Peyer's patch (tissue), 4 donors: ENCODE measurements around the gene MNDA. TPM values are rescaled to one million over a fixed set of nuclear protein-coding genes. Genes with fewer than 3 reads are reported as not detected.

ENCODE experiments used
- DNase-seq, 3 donors: peaks; one replicate each; pipeline ENCODE4 v3.0.0-alpha.2; 2017 to 2019
- H3K27ac ChIP-seq, 4 donors: fragments of 200-600 bp; sonication (generic); one replicate each; pipeline ENCODE4 v1.5.1; 2016 to 2019
- H3K27me3 ChIP-seq, 2 donors: fragments of 200-600 bp; sonication (generic); one replicate each; pipeline ENCODE4 v1.5.1; 2019
- H3K36me3 ChIP-seq, 3 donors: fragments of 200-600 bp; sonication (generic); one replicate each; pipeline ENCODE4 v1.5.1; 2016 to 2019
- H3K4me1 ChIP-seq, 4 donors: fragments of 200-600 bp; sonication (generic); one replicate each; pipeline ENCODE4 v1.5.1; 2016 to 2019
- H3K4me3 ChIP-seq, 4 donors: fragments of 200-600 bp; sonication (generic); 1 replicate in 3 of 4; 2 replicates in 1 of 4; pipeline ENCODE4 v1.5.1; 2016 to 2019; ENCODE audit warnings: mild to moderate bottlenecking in 1 of 4
- H3K9me3 ChIP-seq, 4 donors: fragments of 200-600 bp; sonication (generic); one replicate each; pipeline ENCODE4 v1.5.1; 2016 to 2019; ENCODE audit warnings: mild to moderate bottlenecking in 1 of 4
- POLR2A ChIP-seq, 2 donors: fragments of 450-650 bp; IDR thresholded peaks; one replicate each; pipeline ENCODE4 v1.5.1; 2017; ENCODE audit warnings: antibody characterized with exemption in 2 of 2, mild to moderate bottlenecking in 2 of 2, moderate library complexity in 2 of 2
- total RNA-seq, 4 donors: library from RNA; depleted of rRNA; stranded (reverse); fragments of >200 nt; gene quantifications; one replicate each; pipeline ENCODE4 v1.1.0, GENCODE V29; 2016
- TF ChIP-seq, protein P1 (sequence below), 6 experiments: fragments of 450-650 bp in 4 of 6; fragments of 200-600 bp in 2 of 6; sonication (generic) in 1 of 6; IDR thresholded peaks; one replicate each; pipeline ENCODE4 v1.5.1; 2017 to 2019; ENCODE audit warnings: antibody characterized with exemption in 6 of 6, mild to moderate bottlenecking in 3 of 6, moderate library complexity in 1 of 6

MNDA gene
- total RNA-seq, result 1 to 10 TPM in 1 of 4 donors, under 1 TPM in 1, not detected in 2; 0.94 to 9.9 TPM

DNA sequence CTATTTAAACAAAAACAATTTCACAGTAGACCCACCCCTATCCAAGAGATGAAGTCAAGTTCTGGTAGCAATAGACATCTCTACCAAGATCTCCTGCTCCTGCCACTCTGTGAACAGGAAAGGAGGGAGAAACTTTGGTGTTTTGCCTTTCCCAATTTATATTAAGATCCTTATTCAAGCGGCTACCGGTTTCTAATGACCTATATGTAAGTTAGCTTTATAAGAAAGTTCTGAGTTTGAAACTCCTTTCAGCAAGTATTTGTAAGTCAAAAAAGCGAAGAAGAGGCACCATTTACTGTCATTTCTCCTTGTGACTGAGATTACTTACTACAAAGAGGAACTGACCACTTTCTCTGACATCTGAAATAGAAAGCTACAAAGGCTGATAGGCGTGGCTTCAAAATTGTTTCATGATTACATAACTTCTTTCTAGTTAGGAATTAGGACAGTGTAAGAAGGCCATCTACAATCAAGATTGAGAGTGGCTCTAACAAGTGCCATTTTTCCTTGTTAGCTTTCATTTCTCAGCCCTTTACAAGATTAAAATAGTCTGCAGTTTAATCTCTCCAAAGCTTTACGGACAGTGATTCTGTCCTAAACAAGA, at the start of gene MNDA:
TSS of gene MNDA (plus strand) at position 448 of the 604 bp plus-strand sequence. CDS start 10,803 bp downstream, outside the sequence.
- peak within 1 kb of the TSS in 2 of 4 donors; percentile 57 to 67 for H3K27ac ChIP-seq
- no peak for TF ChIP-seq POLR2A (IDR thresholded peaks at IDR 0.05)
- TF ChIP-seq, protein P1, sequence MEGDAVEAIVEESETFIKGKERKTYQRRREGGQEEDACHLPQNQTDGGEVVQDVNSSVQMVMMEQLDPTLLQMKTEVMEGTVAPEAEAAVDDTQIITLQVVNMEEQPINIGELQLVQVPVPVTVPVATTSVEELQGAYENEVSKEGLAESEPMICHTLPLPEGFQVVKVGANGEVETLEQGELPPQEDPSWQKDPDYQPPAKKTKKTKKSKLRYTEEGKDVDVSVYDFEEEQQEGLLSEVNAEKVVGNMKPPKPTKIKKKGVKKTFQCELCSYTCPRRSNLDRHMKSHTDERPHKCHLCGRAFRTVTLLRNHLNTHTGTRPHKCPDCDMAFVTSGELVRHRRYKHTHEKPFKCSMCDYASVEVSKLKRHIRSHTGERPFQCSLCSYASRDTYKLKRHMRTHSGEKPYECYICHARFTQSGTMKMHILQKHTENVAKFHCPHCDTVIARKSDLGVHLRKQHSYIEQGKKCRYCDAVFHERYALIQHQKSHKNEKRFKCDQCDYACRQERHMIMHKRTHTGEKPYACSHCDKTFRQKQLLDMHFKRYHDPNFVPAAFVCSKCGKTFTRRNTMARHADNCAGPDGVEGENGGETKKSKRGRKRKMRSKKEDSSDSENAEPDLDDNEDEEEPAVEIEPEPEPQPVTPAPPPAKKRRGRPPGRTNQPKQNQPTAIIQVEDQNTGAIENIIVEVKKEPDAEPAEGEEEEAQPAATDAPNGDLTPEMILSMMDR (IDR thresholded peaks at IDR 0.05), result no peak
- peaks cover 0 to 9% (median 3%) of the 10 kb centered on the region in 4 donors for H3K9me3 ChIP-seq
- peaks cover 0 to 7% (median 0%) of the 10 kb centered on the region in 4 donors for H3K4me1 ChIP-seq
- no peaks in the 10 kb centered on the region for H3K36me3 ChIP-seq
- peak within 1 kb of the TSS in 1 of 4 donors; percentile 1 for H3K4me3 ChIP-seq
- DNase-seq, result no peak
- H3K27me3 ChIP-seq, result no peaks in the 10 kb centered on the region

DNA sequence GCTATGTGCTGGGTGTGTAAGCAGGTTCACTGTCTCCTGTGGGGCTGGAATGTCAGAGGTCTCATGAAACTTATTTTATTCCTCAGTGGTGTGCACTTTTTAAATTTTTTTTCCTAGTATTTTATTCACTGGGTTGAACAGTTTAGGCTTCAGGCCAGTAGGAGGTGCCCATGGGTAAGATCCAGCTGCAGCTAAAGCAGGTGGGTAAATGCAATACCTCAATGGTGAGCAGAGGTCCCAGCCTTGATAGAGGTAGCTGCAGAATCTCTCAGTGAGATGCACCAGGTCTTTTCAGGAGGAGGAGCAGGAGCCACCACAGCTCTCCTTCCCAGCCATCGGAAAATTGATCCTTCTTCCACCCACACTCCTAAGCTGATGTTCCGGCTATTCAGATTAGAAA, 37.5 kb upstream of the MNDA start:
- TF ChIP-seq, protein P1 (IDR thresholded peaks at IDR 0.05), result peak in 5 of 6 experiments; percentile 9 to 28 (median 18)
- no peak for TF ChIP-seq POLR2A (IDR thresholded peaks at IDR 0.05)
- H3K36me3 ChIP-seq, result no peaks in the 10 kb centered on the region
- DNase-seq, result peak in 1 of 3 donors; percentile 54

DNA sequence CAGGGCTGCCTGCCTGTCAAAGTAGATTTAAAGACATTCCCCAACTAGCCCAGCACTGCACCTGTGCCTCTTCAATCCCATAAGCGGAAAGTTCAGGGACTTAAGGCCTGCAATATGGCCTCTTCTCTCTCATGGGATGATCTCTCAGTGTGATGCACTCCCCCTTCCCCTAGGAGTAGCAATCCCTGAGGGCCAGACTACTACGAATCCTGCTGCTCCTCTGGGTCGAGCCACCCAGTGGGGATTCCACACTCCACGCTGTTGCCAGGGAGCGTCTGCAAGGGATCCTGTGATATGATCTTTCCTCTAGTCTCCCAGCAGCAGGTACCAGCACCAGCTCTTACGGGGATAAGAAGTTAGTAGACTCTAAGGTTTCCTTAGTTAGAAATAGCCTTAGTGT, 36.9 kb upstream of the MNDA start:
- Histone ChIP-seq H3K27ac (no peak overlapping the region), H3K36me3 (no peaks in the 10 kb centered on the region), H3K4me3 (no peak overlapping the region), H3K27me3 (no peaks in the 10 kb centered on the region), H3K4me1 (no peaks in the 10 kb centered on the region), H3K9me3 (no peaks in the 10 kb centered on the region)
- TF ChIP-seq, protein P1 (IDR thresholded peaks at IDR 0.05), result no peak
- TF ChIP-seq POLR2A (IDR thresholded peaks at IDR 0.05), result no peak
- DNase-seq, result no peak

More for the DNA sequence above, 37.5 kb upstream of the MNDA start:
- Histone ChIP-seq H3K4me1 (no peaks in the 10 kb centered on the region), H3K27ac (no peak overlapping the region), H3K4me3 (no peak overlapping the region), H3K9me3 (no peaks in the 10 kb centered on the region), H3K27me3 (no peaks in the 10 kb centered on the region)

DNA sequence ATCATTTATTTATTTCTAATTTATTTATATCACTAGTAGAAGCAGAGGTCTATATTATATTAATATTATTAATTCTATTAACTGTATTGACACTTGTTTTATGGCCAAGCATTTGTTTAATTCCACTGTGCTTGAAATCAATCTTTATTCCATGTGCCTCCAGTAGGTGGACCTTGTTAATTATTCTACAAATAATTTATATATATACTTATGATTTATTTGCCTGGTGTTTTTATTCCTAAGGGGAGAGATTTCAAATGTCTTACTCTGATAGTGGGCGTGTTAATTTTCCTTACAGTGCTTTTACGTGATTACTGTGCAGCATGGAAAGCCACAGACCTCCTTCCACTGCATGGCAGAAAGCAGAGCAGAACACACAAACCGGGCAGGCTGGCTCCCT, 32.6 kb upstream of the MNDA start:
- no peak for DNase-seq
- H3K27me3 ChIP-seq, result no peaks in the 10 kb centered on the region
- H3K27ac ChIP-seq, result no peak overlapping the region
- H3K9me3 ChIP-seq, result no peaks in the 10 kb centered on the region
- no peaks in the 10 kb centered on the region for H3K4me1 ChIP-seq
- H3K4me3 ChIP-seq, result no peak overlapping the region
- TF ChIP-seq, protein P1 (IDR thresholded peaks at IDR 0.05), result peak in 1 of 6 experiments; percentile 1
- TF ChIP-seq POLR2A (IDR thresholded peaks at IDR 0.05), result no peak
- no peaks in the 10 kb centered on the region for H3K36me3 ChIP-seq

DNA sequence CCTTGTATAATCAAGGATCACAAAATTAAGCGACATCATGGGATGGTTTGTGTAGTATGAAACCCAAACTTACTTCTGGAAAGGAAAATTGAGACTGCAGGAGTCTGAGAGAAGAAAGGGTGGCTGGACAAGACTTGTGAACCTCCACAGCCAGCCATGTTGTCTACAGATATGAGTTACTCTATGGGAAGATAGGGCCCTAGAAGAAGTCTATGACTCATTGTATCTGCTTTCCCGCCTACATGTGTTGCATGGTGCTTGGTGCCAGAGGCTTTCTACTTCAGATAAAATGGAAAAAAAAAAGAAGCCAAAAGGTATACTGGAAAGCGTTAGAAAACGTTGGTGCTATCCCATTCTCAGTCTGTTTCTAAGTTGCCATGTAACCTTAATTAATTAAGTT, 31.5 kb upstream of the MNDA start:
- H3K9me3 ChIP-seq, result no peaks in the 10 kb centered on the region
- no peaks in the 10 kb centered on the region for H3K27me3 ChIP-seq
- DNase-seq, result no peak
- no peak overlapping the region for H3K4me3 ChIP-seq
- no peak for TF ChIP-seq POLR2A (IDR thresholded peaks at IDR 0.05)
- no peaks in the 10 kb centered on the region for H3K36me3 ChIP-seq
- no peaks in the 10 kb centered on the region for H3K4me1 ChIP-seq
- no peak overlapping the region for H3K27ac ChIP-seq

DNA sequence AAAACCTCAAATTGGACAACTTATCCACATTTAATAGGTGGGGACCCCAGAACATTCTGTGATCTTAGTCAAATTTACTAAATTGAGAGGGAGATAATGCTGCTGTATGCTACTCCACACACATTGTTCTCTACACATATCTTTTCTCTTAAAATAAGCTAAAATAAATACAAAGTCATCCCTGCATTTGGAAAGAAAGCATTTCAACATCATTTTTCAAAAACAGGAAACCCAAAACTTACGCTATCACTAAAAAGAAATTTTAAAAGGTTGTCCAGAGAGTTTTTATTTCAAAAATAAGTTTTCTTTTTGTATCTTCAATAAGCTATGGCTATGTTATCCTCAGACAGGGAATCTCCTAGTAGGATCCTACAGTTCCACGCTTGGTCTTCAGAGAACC, 30.6 kb upstream of the MNDA start:
- H3K9me3 ChIP-seq, result no peaks in the 10 kb centered on the region
- TF ChIP-seq, protein P1 (IDR thresholded peaks at IDR 0.05), result no peak
- no peak for TF ChIP-seq POLR2A (IDR thresholded peaks at IDR 0.05)
- no peak overlapping the region for H3K4me3 ChIP-seq
- no peaks in the 10 kb centered on the region for H3K27me3 ChIP-seq
- no peak for DNase-seq
- no peaks in the 10 kb centered on the region for H3K36me3 ChIP-seq
- H3K27ac ChIP-seq, result no peak overlapping the region
- no peaks in the 10 kb centered on the region for H3K4me1 ChIP-seq
